ENCODE measurements around the gene DDX20. TPM values are rescaled to one million over a fixed set of nuclear protein-coding genes. Genes with fewer than 3 reads are reported as not detected.

DDX20 gene
- polyA plus RNA-seq, 1 experiment, result 12.3 TPM

DNA sequence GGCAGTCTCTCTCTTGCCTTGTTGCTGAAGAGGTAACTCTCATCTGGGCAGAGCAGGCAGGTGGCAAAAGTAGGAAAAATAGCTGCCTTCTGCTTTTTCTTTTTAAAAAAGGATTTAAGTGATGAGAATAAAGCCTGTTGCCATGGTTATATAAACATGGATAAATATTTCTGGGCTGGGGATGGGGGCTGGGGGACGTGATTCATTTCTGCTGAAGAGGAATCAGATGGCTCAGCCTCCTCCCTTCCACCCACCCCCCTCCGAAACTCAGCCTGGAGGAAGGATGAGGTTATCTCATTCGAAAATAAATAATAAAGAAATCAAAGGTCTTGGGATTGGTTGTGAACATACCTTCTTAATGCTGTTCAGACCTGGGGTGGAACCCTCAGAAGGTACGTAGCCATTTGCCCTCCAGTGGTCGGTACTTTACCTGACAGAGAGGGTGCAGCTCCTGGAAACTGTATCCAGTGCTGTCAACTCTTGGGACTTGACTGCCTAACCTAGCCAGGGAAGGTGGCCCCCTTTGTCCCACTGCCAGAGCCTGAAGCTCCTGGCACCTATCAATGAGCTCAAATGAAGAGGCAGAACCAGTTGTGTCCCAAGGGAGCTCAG, 12.7 kb upstream of the DDX20 start:
- peak overlapping the region; percentile 75 for H3K27ac ChIP-seq (ENCODE audit: low read depth, low read length)
- TF ChIP-seq, protein P1, sequence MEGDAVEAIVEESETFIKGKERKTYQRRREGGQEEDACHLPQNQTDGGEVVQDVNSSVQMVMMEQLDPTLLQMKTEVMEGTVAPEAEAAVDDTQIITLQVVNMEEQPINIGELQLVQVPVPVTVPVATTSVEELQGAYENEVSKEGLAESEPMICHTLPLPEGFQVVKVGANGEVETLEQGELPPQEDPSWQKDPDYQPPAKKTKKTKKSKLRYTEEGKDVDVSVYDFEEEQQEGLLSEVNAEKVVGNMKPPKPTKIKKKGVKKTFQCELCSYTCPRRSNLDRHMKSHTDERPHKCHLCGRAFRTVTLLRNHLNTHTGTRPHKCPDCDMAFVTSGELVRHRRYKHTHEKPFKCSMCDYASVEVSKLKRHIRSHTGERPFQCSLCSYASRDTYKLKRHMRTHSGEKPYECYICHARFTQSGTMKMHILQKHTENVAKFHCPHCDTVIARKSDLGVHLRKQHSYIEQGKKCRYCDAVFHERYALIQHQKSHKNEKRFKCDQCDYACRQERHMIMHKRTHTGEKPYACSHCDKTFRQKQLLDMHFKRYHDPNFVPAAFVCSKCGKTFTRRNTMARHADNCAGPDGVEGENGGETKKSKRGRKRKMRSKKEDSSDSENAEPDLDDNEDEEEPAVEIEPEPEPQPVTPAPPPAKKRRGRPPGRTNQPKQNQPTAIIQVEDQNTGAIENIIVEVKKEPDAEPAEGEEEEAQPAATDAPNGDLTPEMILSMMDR (IDR thresholded peaks at IDR 0.05; ENCODE audit: low read depth, low read length), result no peak
- CTCF ChIA-PET, result interaction anchor here (0.7 to 5.1 kb wide), 8 partner anchors 9 to 261 kb away, joined by 3 to 23 read pairs (median 4); no protein-coding TSS in a partner anchor
- no peaks in the 10 kb centered on the region for H3K9me3 ChIP-seq (ENCODE audit: control insufficient read depth, insufficient read depth, low read length)
- no peak for DNase-seq (ENCODE audit: low read depth, low spot score)
- H3K4me3 ChIP-seq (ENCODE audit: low read depth, low read length), result no peak overlapping the region
- POLR2A ChIA-PET, result interaction anchor here (0.6 kb wide), 1 partner anchor 249 kb away, joined by 3 read pairs; no protein-coding TSS in a partner anchor
- no peaks in the 10 kb centered on the region for H3K27me3 ChIP-seq (ENCODE audit: control insufficient read depth, insufficient read depth, low read length)

DNA sequence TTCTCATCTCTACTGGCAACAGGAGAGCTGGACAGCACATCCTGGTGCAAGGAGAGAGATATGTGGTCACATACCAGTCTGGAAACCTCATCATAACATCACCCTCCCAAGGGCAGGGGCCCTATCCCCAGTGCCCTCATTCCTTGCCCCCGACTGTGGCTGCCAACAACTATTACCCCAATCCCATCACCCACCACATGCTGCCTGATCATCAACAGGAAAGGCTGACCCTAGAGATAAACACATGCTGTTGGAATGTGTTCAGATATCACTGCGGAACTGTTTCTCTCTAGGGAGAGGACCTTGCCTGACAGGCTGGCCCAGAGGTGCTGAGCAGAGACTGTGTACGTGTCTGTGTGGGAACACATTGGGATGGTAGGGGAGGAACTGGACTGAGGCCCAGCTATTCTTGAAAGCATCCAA, 12.0 kb upstream of the DDX20 start:
- TF ChIP-seq, protein P1 (IDR thresholded peaks at IDR 0.05; ENCODE audit: low read depth, low read length), result no peak
- H3K27ac ChIP-seq (ENCODE audit: low read depth, low read length), result peak overlapping the region; percentile 75
- DNase-seq (ENCODE audit: low read depth, low spot score), result no peak
- no peak overlapping the region for H3K4me3 ChIP-seq (ENCODE audit: low read depth, low read length)
- POLR2A ChIA-PET, result interaction anchor here (0.5 to 0.6 kb wide), 2 partner anchors 250 to 651 kb away, joined by 3 to 5 read pairs; no protein-coding TSS in a partner anchor
- no peaks in the 10 kb centered on the region for H3K27me3 ChIP-seq (ENCODE audit: control insufficient read depth, insufficient read depth, low read length)
- CTCF ChIA-PET, result interaction anchor here (1.0 to 5.1 kb wide), 6 partner anchors 9 to 261 kb away, joined by 3 to 23 read pairs (median 7); no protein-coding TSS in a partner anchor
- H3K9me3 ChIP-seq (ENCODE audit: control insufficient read depth, insufficient read depth, low read length), result no peaks in the 10 kb centered on the region

DNA sequence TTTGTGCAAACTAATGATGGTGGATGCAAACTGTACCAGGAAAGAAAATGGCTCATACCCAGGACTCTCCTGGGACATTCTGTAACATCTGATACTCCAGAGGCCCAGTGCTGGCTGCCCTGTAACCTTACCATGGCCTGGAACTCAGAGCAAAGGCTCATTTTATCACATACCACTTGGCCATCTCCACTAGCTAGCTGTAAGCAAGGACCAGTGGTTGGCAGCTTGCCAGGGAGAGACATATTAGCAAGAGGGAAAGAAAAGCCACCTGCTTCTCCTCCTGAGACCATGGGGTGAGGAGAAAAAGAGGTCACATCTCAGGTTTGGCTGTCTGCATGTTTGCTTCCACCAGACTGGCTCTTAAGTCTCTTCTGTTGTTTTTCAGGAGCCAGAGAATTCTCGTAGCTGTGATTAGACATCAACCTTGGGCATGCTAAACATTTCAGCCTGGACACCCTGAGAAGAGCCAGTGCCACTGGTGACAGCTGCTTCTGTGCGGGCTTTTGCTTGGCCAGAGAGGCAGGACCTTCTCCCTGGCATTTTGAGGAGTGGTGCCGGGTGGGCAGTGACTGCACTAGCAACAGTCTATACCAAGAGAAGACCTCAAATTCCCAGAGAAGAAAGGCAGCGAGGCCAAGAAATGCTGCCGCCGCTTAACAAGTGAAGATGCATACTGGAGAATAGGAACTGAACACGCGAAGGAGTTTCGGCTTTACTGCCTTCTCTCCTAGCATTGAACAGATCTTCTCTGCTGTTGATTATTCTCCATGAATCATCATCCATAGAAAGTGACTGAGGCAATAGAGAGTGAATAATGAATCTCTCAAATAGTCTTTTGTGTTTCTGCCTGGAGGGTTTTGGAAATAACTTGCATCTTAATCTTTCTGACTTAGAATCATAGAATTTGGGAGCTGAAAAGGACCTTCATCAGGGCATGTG, 9.8 kb upstream of the DDX20 start:
- ChIA-PET POLR2A (no interaction called here), CTCF (interaction anchor here (0.8 to 8.2 kb wide), 8 partner anchors 9 to 591 kb away, joined by 3 to 105 read pairs (median 4); no protein-coding TSS in a partner anchor)
- TF ChIP-seq, protein P1 (IDR thresholded peaks at IDR 0.05; ENCODE audit: low read depth, low read length), result no peak
- no peaks in the 10 kb centered on the region for H3K9me3 ChIP-seq (ENCODE audit: control insufficient read depth, insufficient read depth, low read length)
- no peak for DNase-seq (ENCODE audit: low read depth, low spot score)
- H3K27ac ChIP-seq (ENCODE audit: low read depth, low read length), result no peak overlapping the region
- H3K4me3 ChIP-seq (ENCODE audit: low read depth, low read length), result no peak overlapping the region
- H3K27me3 ChIP-seq (ENCODE audit: control insufficient read depth, insufficient read depth, low read length), result no peaks in the 10 kb centered on the region

DNA sequence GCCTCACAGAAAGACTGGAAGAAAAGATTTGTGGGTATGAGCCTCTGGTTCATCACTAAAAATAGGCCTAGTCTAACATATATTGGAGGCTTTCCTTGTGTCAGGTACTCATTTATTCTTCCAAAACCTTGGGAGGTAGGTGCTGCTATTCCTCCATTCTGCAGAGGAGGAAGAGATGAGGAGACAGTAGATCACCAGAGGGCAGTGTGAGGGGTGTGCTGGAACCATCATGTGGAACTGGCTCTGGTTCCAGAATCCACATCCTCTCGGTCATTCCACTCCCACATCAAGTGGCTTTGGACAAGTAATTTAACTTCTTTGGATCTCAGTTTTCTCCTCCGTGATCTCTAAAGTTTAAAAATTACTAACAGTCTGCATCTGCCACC, 9.1 kb upstream of the DDX20 start:
- ChIA-PET POLR2A (interaction anchor here (0.9 kb wide), 1 partner anchor 13 kb away, joined by 5 read pairs; no protein-coding TSS in a partner anchor), CTCF (interaction anchor here (0.5 to 8.2 kb wide), 23 partner anchors 8 to 590 kb away, joined by 3 to 105 read pairs (median 4); no protein-coding TSS in a partner anchor)
- no peak for DNase-seq (ENCODE audit: low read depth, low spot score)
- H3K27ac ChIP-seq (ENCODE audit: low read depth, low read length), result no peak overlapping the region
- TF ChIP-seq, protein P1 (IDR thresholded peaks at IDR 0.05; ENCODE audit: low read depth, low read length), result no peak
- H3K27me3 ChIP-seq (ENCODE audit: control insufficient read depth, insufficient read depth, low read length), result no peaks in the 10 kb centered on the region
- no peaks in the 10 kb centered on the region for H3K9me3 ChIP-seq (ENCODE audit: control insufficient read depth, insufficient read depth, low read length)
- H3K4me3 ChIP-seq (ENCODE audit: low read depth, low read length), result no peak overlapping the region
